HuH-7 (cell line): Measurements from ENCODE around the gene PDSS2.

Experiments used
- DNase-seq: peaks from one replicate; pipeline ENCODE4 v3.0.0; 2011; ENCODE audit warnings: low spot score

Gene PDSS2

DNA sequence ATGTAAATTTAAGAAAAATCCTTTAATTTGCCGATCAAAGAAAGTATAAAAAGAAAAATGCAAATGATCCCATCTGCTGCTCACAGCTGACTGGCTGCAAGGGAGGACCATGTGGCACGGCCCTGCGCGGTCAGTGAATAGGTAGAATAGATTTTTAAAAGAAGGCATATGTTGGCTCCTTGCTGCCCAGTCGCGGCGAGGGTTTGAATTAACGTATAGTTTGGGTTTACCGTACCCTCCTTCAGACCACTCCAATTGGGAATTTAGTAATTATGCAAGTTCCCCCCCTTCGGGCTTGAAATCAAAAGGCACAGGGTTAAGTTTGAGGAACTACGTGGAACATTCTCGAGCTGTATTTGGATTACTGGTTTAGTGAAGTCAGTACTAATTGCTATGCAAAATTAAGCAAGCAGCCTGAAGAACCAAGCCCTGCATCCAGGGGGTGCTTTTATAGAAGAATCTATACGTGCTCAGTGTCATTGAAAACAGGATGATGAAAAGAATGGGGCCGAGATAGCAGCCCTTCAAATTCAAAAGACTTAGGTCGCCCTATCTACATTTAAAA is 343.0 kb downstream of the PDSS2 start:
- DNase-seq = peak; percentile 55

DNA sequence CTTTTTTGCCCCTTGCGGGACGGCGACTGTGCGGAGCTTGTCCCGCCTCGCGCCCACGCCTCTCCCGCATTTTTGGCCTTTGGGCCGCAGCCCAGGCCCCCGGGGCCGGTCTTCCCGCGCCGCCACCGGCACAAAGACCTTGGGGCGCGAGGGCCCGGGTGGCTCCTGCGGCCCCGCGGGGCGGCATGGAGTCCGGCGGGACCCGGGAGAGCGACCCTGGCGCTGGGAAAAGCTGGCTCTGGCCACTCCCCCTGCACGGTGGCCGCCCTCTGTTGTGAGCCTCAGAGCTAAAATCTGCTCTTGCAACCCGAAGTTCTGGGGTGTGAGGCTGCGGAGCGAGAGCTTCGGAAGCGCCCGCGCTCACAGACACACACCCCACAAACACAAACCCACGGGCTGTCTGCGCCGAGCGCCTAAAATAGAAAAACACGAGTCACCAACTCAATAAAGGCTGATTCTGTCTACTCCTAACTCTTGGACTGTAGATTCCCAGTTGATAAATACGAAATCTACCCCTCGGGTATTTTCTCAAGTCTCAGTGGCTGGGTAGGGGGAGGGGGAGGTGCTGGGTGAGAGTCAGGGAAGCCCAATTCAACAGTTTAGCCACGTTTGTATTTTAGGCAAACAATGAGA is 343.6 kb downstream of the PDSS2 start:
- peak; percentile 74 for DNase-seq

DNA sequence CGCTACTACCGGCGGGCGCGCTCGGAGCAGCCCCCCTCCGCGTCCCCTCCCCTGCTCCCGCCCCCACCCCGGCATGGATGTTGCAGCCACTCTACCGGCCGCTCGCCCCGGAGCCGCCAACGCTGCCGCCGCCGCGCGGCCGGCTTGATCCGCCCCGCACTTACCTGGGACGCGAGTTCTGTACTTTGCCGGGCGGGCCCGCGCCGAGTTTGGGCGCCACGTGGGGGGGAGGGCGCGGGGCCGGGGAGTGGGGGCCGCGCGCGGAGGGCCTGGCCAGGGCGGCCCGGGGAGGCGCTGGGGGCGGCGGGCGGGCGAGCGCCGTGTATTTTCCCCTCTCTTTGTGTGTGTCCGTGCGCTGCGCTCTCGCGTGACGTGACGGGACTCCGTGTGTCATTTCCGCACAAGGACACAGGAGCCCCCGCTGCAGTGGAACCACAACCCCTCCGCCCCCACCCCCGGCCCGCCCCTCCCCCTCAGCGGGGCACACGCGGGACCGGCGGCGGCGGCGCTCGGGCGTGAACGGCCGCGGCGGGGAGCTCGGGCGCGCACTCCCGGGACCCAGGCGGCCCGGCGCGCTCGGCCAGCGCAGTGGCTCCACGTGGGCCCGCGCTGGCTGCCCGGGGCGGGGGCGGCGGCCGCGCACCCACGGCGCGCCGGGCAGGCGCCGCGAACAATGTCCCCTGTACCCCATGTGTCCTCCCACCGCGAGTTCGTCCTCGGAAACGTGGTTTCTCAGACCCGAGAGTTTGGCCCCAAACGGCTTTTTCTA is 344.3 kb downstream of the PDSS2 start, which contains the start of gene BEND3:
BEND3 (minus strand) TSS at position 590 of the 769 bp plus-strand sequence. CDS start 16,230 bp downstream, outside the sequence.
- DNase-seq = no peak

DNA sequence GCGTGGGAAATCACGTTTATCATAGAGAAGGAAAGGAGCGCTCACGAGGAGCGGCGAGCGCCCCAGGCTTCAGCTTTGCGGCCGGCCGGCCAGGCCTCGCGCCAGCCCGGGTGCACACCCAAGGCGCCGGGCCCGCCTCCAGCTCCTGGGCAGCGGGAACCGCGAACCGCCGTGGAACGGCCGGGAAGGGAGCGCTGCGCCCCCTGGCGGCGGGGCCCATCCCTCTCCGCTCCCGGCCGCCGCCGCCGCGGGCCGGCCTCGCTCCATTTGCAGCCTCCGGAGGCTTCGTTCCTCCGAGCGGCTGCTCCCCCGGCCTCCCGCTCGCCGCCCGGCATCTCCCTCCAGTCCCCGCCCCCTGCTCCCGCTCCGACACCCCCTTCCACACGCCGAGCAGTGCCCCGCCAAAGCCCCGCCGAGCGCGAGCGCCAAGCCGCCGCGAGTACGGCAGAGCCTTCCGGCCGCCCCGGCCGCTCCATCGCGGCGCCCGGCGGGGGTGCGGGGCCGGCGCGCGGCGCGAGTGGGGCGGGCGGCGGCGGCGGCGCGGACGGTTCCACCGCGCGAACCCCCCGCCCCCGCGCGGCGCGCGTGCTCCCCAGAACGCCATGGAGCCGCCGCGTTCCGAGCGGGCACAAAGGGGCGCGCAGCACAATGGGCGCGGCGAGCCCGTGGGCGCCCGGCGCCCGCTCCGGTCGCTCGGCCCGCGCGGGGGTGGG is 345.0 kb downstream of the PDSS2 start:
- DNase-seq = peak; percentile 85

DNA sequence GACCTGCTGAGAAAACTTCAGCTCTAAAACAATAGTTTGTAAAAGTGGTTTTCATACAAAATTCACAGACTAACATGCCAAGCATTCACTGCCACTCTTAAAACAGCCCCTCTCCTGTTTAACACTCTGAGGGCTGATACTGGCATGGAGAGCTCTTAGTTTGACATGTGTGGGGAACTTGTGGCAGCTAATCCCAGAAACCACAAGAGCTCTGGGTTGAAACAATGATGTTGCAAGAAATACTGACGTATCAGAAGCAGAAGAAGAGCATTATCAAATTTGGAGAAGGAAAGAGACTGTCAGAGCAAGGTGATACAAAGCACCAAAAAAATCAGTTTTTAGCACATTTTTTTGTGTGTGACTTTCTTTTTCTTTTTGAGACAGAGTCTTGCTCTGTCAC is 349.2 kb downstream of the PDSS2 start:
- no peak for DNase-seq

DNA sequence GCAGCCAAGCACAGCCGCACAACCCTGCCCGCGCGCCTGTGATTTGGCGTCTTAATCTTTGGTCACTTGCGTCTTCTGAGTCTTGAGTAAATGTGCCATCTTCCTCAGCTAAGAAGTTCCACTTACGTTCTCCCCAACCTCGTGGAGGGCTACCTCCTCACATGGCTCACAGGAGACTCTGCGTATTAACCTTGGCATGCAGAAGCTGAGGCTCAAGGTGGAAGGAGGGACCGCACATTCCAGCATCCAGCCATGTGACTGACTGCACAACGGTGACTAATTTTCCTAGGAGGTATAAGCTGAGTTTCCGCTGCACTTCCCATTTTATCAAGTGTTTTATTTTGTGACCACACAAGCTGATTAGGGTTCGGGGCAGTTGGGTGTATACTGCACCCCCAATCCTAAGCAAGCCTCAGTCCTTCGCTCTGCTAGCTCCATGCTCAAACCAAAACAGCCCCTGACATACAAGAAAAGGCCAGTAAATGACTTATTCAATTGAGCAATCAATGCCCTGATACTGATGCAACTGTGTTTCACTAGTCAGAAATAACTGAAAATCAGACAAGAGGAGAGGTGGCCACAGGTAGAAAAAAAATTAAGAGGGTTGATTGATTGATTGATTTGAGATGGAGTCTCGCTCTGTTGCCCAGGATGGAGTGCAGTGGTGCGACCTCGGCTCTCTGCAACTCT is 351.0 kb downstream of the PDSS2 start:
- no peak for DNase-seq

DNA sequence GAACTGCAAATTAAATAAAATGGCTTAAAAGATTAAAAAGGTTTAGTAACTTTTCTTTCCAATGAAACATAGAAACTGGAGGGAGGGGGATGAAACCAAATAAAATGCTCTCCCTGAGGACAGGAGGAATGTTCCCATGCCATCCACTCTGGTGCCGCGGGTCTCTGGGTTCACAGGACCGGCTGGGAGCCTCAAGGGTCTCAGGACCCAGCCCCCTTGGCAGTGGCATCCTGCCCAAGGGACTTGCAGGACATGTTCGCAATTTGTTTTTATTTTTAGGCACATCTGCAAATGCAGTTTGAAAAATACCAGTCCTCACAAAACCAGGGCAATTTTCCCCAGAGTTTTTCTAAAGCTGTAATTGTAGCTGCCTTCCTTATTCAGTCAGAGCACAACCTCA is 351.6 kb downstream of the PDSS2 start:
- no peak for DNase-seq

DNA sequence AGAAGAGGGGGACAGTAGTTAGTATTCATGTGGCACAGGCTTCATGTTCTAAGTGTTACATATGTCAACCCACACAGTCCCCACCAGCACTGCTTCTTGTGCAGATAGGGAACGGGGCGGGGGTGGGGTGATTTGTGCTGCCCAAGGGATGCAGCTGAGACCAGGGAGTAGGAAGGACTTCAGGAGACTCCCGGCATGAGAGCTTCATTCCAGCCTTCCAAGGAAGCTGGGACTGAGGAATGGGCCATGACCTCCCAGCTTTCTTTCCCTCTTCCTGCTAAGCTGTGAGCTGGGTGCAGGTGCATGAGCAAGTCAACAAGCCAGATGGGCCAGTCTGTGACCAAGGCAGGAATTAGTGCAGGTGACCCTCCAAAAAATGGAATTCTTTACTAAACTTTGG is 353.2 kb downstream of the PDSS2 start:
- DNase-seq = no peak

DNA sequence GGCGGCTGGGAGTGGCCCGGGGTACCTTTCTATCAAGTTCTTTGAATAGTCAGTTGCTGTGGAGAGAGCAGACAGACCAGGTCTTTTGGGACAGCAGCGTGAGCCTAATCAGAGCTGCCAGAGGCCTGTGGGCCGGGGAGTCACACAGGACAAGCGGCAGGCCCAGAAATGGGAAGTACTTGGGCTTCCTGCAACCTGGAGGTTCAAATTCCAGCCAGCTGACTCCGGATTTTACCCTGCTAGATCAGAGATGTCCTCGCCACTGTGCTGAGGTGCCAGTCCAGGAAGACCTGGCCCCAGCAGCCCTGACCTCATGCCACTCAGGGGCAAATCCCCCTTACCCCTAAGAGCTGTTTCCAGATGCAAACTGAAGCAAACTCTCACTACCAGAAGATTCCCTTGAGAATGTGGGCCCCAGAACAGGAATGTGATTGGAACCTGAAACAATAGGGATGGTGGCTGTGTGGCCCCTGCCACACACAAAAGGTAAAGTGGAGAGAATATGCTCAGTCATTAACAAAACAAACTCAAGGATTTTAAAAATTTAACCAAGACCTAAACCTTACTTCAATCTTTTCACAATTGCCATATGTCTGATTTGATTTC is 353.8 kb downstream of the PDSS2 start:
- DNase-seq = no peak

DNA sequence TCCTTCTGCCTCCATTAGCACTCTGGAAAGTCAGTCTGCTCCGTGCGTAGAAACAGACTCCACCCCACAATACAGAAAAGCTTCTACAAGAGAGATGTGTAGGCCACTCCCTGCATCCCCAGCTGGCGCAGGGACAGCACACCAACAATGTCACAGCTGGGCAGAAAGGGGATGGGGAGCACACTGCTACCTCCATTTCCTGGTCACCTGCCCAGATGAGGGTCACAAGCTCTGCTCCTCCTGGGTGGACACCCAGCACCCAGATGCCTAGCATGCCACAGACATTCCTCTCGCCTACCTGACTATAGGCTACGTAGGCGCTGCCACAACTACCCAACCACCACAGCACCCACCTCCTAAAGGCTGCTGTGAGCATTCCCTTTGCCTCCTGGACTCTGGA is 356.3 kb downstream of the PDSS2 start:
- DNase-seq = no peak
